AG10803 (cell line): ENCODE results near the gene SGIP1.

Experiments
- DNase-seq: peaks from one replicate; pipeline ENCODE4 v3.0.0; 2010; ENCODE audit warnings: low read depth
- H3K4me3 ChIP-seq: 2 replicates; pipeline ENCODE4 v1.5.1; 2011; ENCODE audit warnings: mild to moderate bottlenecking, low read length, control low read depth
- CTCF ChIP-seq: conservative IDR thresholded peaks from 2 replicates; pipeline ENCODE4 v1.5.1; 2011; ENCODE audit warnings: mild to moderate bottlenecking, low read length, control low read depth, inconsistent platforms

SGIP1 gene

GRCh38 chr1:66563094-66563800 lies 29.3 kb downstream of the SGIP1 start:
- peak overlapping the region; percentile 55 for H3K4me3 ChIP-seq
- DNase-seq: peak; percentile 97
- no peak for TF ChIP-seq CTCF

GRCh38 chr1:66563941-66564630 lies 30.1 kb downstream of the SGIP1 start:
- no peak overlapping the region; the same call in 1 of the 2 replicates for H3K4me3 ChIP-seq
- DNase-seq: peak; percentile 99
- TF ChIP-seq CTCF: no peak

GRCh38 chr1:66570196-66570595 lies 36.2 kb downstream of the SGIP1 start:
- no peak for DNase-seq
- TF ChIP-seq CTCF: no peak
- H3K4me3 ChIP-seq: no peak overlapping the region

- DNase-seq: peak; percentile 74
Measured at GRCh38 chr1:66571789-66572188, 37.8 kb downstream of the SGIP1 start.

GRCh38 chr1:66575739-66576138 lies 41.8 kb downstream of the SGIP1 start:
- DNase-seq: peak; percentile 91
- no peak overlapping the region for H3K4me3 ChIP-seq
- no peak for TF ChIP-seq CTCF

More at GRCh38 chr1:66571789-66572188, 37.8 kb downstream of the SGIP1 start:
- no peak for TF ChIP-seq CTCF
- no peak overlapping the region for H3K4me3 ChIP-seq

GRCh38 chr1:66576645-66577044 lies 42.7 kb downstream of the SGIP1 start:
- no peak for TF ChIP-seq CTCF
- no peak overlapping the region for H3K4me3 ChIP-seq
- no peak for DNase-seq

- DNase-seq: no peak
- H3K4me3 ChIP-seq: no peak overlapping the region
- TF ChIP-seq CTCF: no peak
Measured at GRCh38 chr1:66578841-66579240, 44.9 kb downstream of the SGIP1 start.
